A549 (cell line): Measurements from ENCODE around the gene IRF2BPL. TPM values are rescaled to one million over a fixed set of nuclear protein-coding genes. Genes with fewer than 3 reads are reported as not detected.
A peak's percentile ranks its signal among the peaks of the same experiment; 100 is the strongest.

Experiments used
- ATAC-seq, 2 experiments: fragments of 200-7000 bp in 1 of 2; fragments of >200 bp in 1 of 2; cut with Nextera tagmentation in 1 of 2; cut with Tn5 transposase in 1 of 2; 3 replicates each; pipeline versions ENCODE4 v1.8.0 to v1.9.1; 2018 to 2020; ENCODE audit warnings: mild to moderate bottlenecking in 1 of 2, moderate library complexity in 1 of 2
- CTCF ChIA-PET: fragments of 300-600 bp; sonication (Branson Sonifier 250); formaldehyde crosslinking; extraction: SDS; loops from one replicate; lab custom pipeline; 2021; ENCODE audit warnings: antibody characterized with exemption, inconsistent platforms; lab: Yijun Ruan, JAX
- POLR2A ChIA-PET: fragments of 350-600 bp; formaldehyde crosslinking; extraction: SDS; loops from one replicate; lab custom pipeline; 2021; ENCODE audit warnings: antibody characterized with exemption, inconsistent platforms; lab: Yijun Ruan, JAX
- DNase-seq, 2 experiments: peaks; one replicate each; pipeline versions ENCODE4 v3.0.0 to v3.0.0-alpha.2; 2011 to 2016; ENCODE audit warnings: low read depth in 1 of 2, low spot score in 1 of 2
- FAIRE-seq: peaks from 2 replicates; lab custom pipeline; 2011; peaks lifted over from hg19 to GRCh38; lab: Jason Lieb, UNC
- H3K27ac ChIP-seq, 2 experiments: fragments of >200 bp; sonication (Bioruptor Twin); formaldehyde crosslinking; 3 replicates each; pipeline ENCODE4 v1.5.1; 2016 to 2017
- H3K4me1 ChIP-seq: fragments of >200 bp; sonication (Bioruptor Twin); formaldehyde crosslinking; 3 replicates; pipeline ENCODE4 v1.6.1; 2016
- H3K4me2 ChIP-seq: fragments of >200 bp; sonication (Bioruptor Twin); formaldehyde crosslinking; 3 replicates; pipeline ENCODE4 v1.6.1; 2016
- H3K4me3 ChIP-seq: fragments of >200 bp; sonication (Bioruptor Twin); formaldehyde crosslinking; 3 replicates; pipeline ENCODE4 v1.5.1; 2016
- H3K9me3 ChIP-seq: fragments of >200 bp; sonication (Bioruptor Twin); formaldehyde crosslinking; 3 replicates; pipeline ENCODE4 v1.6.1; 2016
- BCL3 ChIP-seq: fragments of >200 bp; sonication (Bioruptor Twin); formaldehyde crosslinking; IDR thresholded peaks from 3 replicates; pipeline ENCODE4 v1.6.1; 2016
- BHLHE40 ChIP-seq: IDR thresholded peaks from 2 replicates; pipeline ENCODE4 v1.6.1; 2012; ENCODE audit warnings: low read depth, low read length, inconsistent platforms
- CBX2 ChIP-seq: fragments of 200-600 bp; sonication (generic); IDR thresholded peaks from 2 replicates; pipeline ENCODE4 v1.6.1; 2016; ENCODE audit warnings: low read depth, mild to moderate bottlenecking, borderline replicate concordance
- CBX8 ChIP-seq: fragments of 200-600 bp; sonication (generic); IDR thresholded peaks from 2 replicates; pipeline ENCODE4 v1.6.1; 2016
- CHD4 ChIP-seq: fragments of 200-600 bp; sonication (generic); IDR thresholded peaks from 2 replicates; pipeline ENCODE4 v1.6.1; 2016; ENCODE audit warnings: antibody characterized with exemption, mild to moderate bottlenecking, borderline replicate concordance
- CTCF ChIP-seq: fragments of >200 bp; sonication (Bioruptor Twin); formaldehyde crosslinking; IDR thresholded peaks from 3 replicates; pipeline ENCODE4 v1.5.1; 2016
- E2F6 ChIP-seq: IDR thresholded peaks from 2 replicates; pipeline ENCODE4 v1.6.1; 2012; ENCODE audit warnings: low read depth, borderline replicate concordance
- EHF ChIP-seq: fragments of 250-450 bp; sonication (Bioruptor Pico); IDR thresholded peaks from 2 replicates; pipeline ENCODE4 v1.5.0; 2020; ENCODE audit warnings: mild to moderate bottlenecking
- EHMT2 ChIP-seq: fragments of 200-600 bp; sonication (generic); IDR thresholded peaks from 2 replicates; pipeline ENCODE4 v1.6.1; 2016; ENCODE audit warnings: antibody characterized with exemption, low read depth, mild to moderate bottlenecking, moderate library complexity
- ELK1 ChIP-seq: fragments of 150-350 bp; IDR thresholded peaks from 2 replicates; pipeline ENCODE4 v1.6.1; 2014; ENCODE audit warnings: low read depth, mild to moderate bottlenecking, low read length
- EP300 ChIP-seq, 2 experiments: fragments of >200 bp; sonication (Bioruptor Twin); formaldehyde crosslinking; IDR thresholded peaks; 2 replicates in 1 of 2; 3 replicates in 1 of 2; pipeline ENCODE4 v1.6.1; 2016 to 2017
- FOSL2 ChIP-seq, 2 experiments: fragments of 450-650 bp in 1 of 2; fragments of >200 bp in 1 of 2; sonication (Bioruptor Twin) in 1 of 2; formaldehyde crosslinking; IDR thresholded peaks; 2 replicates each; pipeline versions ENCODE4 v1.5.0 to v1.6.1; 2016 to 2020; ENCODE audit warnings: mild to moderate bottlenecking in 1 of 2, moderate library complexity in 1 of 2
- FOXS1 ChIP-seq: fragments of 250-450 bp; sonication (Bioruptor Pico); IDR thresholded peaks from 2 replicates; pipeline ENCODE4 v1.5.0; 2020; ENCODE audit warnings: mild to moderate bottlenecking, moderate library complexity
- GATA3 ChIP-seq: IDR thresholded peaks from 2 replicates; pipeline ENCODE4 v1.6.1; 2012; ENCODE audit warnings: borderline replicate concordance
- HDAC2 ChIP-seq: fragments of 200-600 bp; sonication (generic); IDR thresholded peaks from 2 replicates; pipeline ENCODE4 v1.6.1; 2016
- HES2 ChIP-seq: fragments of >200 bp; sonication (Bioruptor Twin); formaldehyde crosslinking; IDR thresholded peaks from 2 replicates; pipeline ENCODE4 v1.6.1; 2016
- HOXB13 ChIP-seq: fragments of 250-450 bp; sonication (Bioruptor Pico); IDR thresholded peaks from 2 replicates; pipeline ENCODE4 v1.5.0; 2020; ENCODE audit warnings: low read depth, mild to moderate bottlenecking, moderate library complexity
- HOXB5 ChIP-seq: fragments of 250-450 bp; sonication (Bioruptor Pico); IDR thresholded peaks from 2 replicates; pipeline ENCODE4 v1.5.0; 2020; ENCODE audit warnings: mild to moderate bottlenecking, moderate library complexity
- JUN ChIP-seq, 2 experiments: fragments of >200 bp; sonication (Bioruptor Twin); formaldehyde crosslinking; IDR thresholded peaks; 2 replicates in 1 of 2; 3 replicates in 1 of 2; pipeline ENCODE4 v1.6.1; 2016 to 2017
- JUNB ChIP-seq: fragments of >200 bp; sonication (Bioruptor Twin); formaldehyde crosslinking; IDR thresholded peaks from 2 replicates; pipeline ENCODE4 v1.6.1; 2016
- KDM5A ChIP-seq: fragments of 200-600 bp; sonication (generic); IDR thresholded peaks from 2 replicates; pipeline ENCODE4 v1.6.1; 2016; ENCODE audit warnings: antibody characterized with exemption, mild to moderate bottlenecking
- MAFK ChIP-seq: fragments of 450-650 bp; IDR thresholded peaks from 2 replicates; pipeline ENCODE4 v1.6.1; 2014; ENCODE audit not compliant: partially characterized antibody
- MAX ChIP-seq: IDR thresholded peaks from 2 replicates; pipeline ENCODE4 v1.6.1; 2012
- NFE2L2 ChIP-seq: fragments of 150-350 bp; conservative IDR thresholded peaks from 2 replicates; pipeline ENCODE4 v1.6.1; 2014; ENCODE audit warnings: low read length
- PHF8 ChIP-seq: fragments of 200-600 bp; sonication (generic); IDR thresholded peaks from 2 replicates; pipeline ENCODE4 v1.6.1; 2016; ENCODE audit warnings: low read depth, mild to moderate bottlenecking, antibody characterized with exemption, moderate library complexity, borderline replicate concordance
- POLR2A ChIP-seq: IDR thresholded peaks from 2 replicates; pipeline ENCODE4 v1.6.1; 2012; ENCODE audit warnings: mild to moderate bottlenecking, low read length
- RAD21 ChIP-seq, 2 experiments: fragments of >200 bp in 1 of 2; sonication (Bioruptor Twin) in 1 of 2; formaldehyde crosslinking in 1 of 2; IDR thresholded peaks in 1 of 2; conservative IDR thresholded peaks in 1 of 2; 2 replicates in 1 of 2; 3 replicates in 1 of 2; pipeline ENCODE4 v1.6.1; 2012 to 2018; ENCODE audit warnings: inconsistent platforms in 1 of 2
- RARB ChIP-seq: fragments of 250-450 bp; sonication (Bioruptor Pico); IDR thresholded peaks from 2 replicates; pipeline ENCODE4 v1.8.0; 2021; ENCODE audit warnings: mild to moderate bottlenecking, moderate library complexity
- RCOR1 ChIP-seq: fragments of 150-350 bp; IDR thresholded peaks from 2 replicates; pipeline ENCODE4 v1.6.1; 2014; ENCODE audit warnings: antibody characterized with exemption, low read length, low read depth
- SMC3 ChIP-seq: fragments of >200 bp; sonication (Bioruptor Twin); formaldehyde crosslinking; IDR thresholded peaks from 3 replicates; pipeline ENCODE4 v1.6.1; 2018; ENCODE audit warnings: inconsistent platforms
- USF2 ChIP-seq: fragments of 450-650 bp; IDR thresholded peaks from 2 replicates; pipeline ENCODE4 v1.6.1; 2014; ENCODE audit warnings: antibody characterized with exemption
- ZFP36 ChIP-seq: fragments of 450-650 bp; IDR thresholded peaks from 2 replicates; pipeline ENCODE4 v1.6.1; 2014; ENCODE audit warnings: borderline replicate concordance; ENCODE audit not compliant: partially characterized antibody
- ZNF302 ChIP-seq: fragments of 250-450 bp; sonication (Bioruptor Pico); IDR thresholded peaks from 2 replicates; pipeline ENCODE4 v1.9.0; 2021; ENCODE audit warnings: inconsistent platforms, mild to moderate bottlenecking, moderate library complexity
- WGBS: methylation state at CpG from one replicate; pipeline ENCODE4 v1.1.6; 2017; ENCODE audit errors: missing lambda C conversion rate; 5-methylcytosine and 5-hydroxymethylcytosine counted together
- polyA plus RNA-seq, 4 experiments: library from polyadenylated mRNA; depleted of rRNA in 3 of 4; stranded (reverse); fragments of >200 nt; fragmentation: RNase III in 1 of 4; extraction: RNeasy Plus Mini Kit Qiagen cat#74134 plus additional on column Dnase treatment in 1 of 4; gene quantifications; 2 replicates in 3 of 4; 3 replicates in 1 of 4; pipeline ENCODE4 v1.2.3, GENCODE V29; 2011 to 2017

IRF2BPL gene
- polyA plus RNA-seq, 2 of the 4 experiments (the other 2 are of a cell fraction), result 18.1 to 28.3 TPM

GRCh38 chr14:77040741-77041653, 12.5 kb upstream of the IRF2BPL start:
- Histone ChIP-seq H3K4me1 (peaks cover 89% of the 10 kb centered on the region), H3K27ac (peak overlapping the region; percentile 90 to 99), H3K4me3 (peak overlapping the region; percentile 22; the same call in 2 of the 3 replicates), H3K9me3 (no peaks in the 10 kb centered on the region)
- 19% methylated on average over 23 of the region's 23 CpGs for WGBS
- TF ChIP-seq RCOR1 (no peak), RARB (CRISPR knock-in tag) (peak; percentile 43; the same call in 1 of the 2 replicates), EP300 (IDR thresholded peaks at IDR 0.05) (peak; percentile 23 to 46; a peak in 3 of 5 replicates), CTCF (no peak), EHF (0 out of 2 replicates have a peak, but pooled peaks have one; percentile 52), KDM5A (no peak), MAFK (peak; percentile 6), CBX8 (no peak), ZFP36 (no peak), E2F6 (peak; percentile 33; the same call in 1 of the 2 replicates), ELK1 (no peak), BHLHE40 (no peak), CBX2 (no peak), PHF8 (no peak), HOXB5 (CRISPR knock-in tag) (no peak), JUN (IDR thresholded peaks at IDR 0.05) (peak; percentile 50 to 56; a peak in 2 of 5 replicates), CHD4 (no peak), USF2 (no peak), SMC3 (0 out of 3 replicates have a peak, but pooled peaks have one; percentile 3), JUNB (peak; percentile 50; the same call in 1 of the 2 replicates), FOSL2 (IDR thresholded peaks at IDR 0.05) (0 out of 2 replicates have a peak, but pooled peaks have one; percentile 42), FOSL2 (CRISPR knock-in tag; IDR thresholded peaks at IDR 0.05) (peak; percentile 75), GATA3 (no peak; the same call in 1 of the 2 replicates), FOXS1 (CRISPR knock-in tag) (no peak), ZNF302 (no peak), HES2 (no peak), MAX (peak; percentile 22; the same call in 1 of the 2 replicates), HOXB13 (no peak), HDAC2 (no peak), RAD21 (conservative IDR thresholded peaks at IDR 0.05 in 1 of 2, IDR thresholded peaks at IDR 0.05 in 1 of 2) (0 out of 5 replicates have a peak, but pooled peaks of 1 of the 2 experiments have one; percentile 0), NFE2L2 (no peak), BCL3 (no peak), EHMT2 (no peak), POLR2A (no peak)
- TF ChIP-seq, all 56 proteins: peak for 11
- ATAC-seq (peak; percentile 28 to 54), DNase-seq (no peak), FAIRE-seq (no peak)
- ChIA-PET CTCF (interaction anchor here (1.2 to 13.6 kb wide), 12 partner anchors 12 to 165 kb away, joined by 3 to 182 read pairs (median 6); no protein-coding TSS in a partner anchor), POLR2A (interaction anchor here (0.8 to 3.4 kb wide), 12 partner anchors 9 to 136 kb away, joined by 3 to 54 read pairs (median 4); partner anchors contain the start of gene IRF2BPL)
- H3K4me2 ChIP-seq, result peak overlapping the region; percentile 84
